HG03175 (cell line): ENCODE results near the gene KLK15.

Experiments used
- ATAC-seq: cut with Tn5 transposase; IDR thresholded peaks from one replicate; pipeline ENCODE4 v1.9.1; 2021; ENCODE audit warnings: mild to moderate bottlenecking, moderate library complexity; ENCODE audit not compliant: unreplicated experiment

Gene KLK15

GRCh38 chr19:50777830-50778303, 55.5 kb downstream of the KLK15 start:
- ATAC-seq, result no peak

GRCh38 chr19:50777261-50777660, 56.1 kb downstream of the KLK15 start:
- no peak for ATAC-seq

- no peak for ATAC-seq
Measured at GRCh38 chr19:50776131-50776530, 57.2 kb downstream of the KLK15 start.
